ENCODE measurements around the gene RFXAP.

RFXAP gene

DNA sequence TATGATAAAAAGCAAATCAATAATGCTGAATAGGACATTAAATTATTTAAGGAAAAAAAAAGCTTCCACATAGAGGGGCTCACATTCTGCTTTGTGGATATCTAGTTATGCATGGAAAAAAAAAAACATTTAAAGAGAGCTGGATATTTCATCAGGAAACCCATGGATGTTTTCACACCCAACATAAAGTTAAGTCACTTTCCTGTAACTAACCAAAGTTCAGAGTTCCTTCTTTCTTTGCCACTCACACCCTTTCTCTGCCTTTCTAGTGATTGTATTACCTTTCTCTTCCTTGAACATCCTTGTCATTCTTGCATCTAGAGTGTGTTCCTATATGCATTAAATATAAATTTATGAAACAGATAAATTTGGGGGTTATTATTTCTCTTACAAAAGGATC lies 47.2 kb downstream of the RFXAP start:
- DNase-seq (ENCODE audit: low read depth in 2 of 2), result no peak

DNA sequence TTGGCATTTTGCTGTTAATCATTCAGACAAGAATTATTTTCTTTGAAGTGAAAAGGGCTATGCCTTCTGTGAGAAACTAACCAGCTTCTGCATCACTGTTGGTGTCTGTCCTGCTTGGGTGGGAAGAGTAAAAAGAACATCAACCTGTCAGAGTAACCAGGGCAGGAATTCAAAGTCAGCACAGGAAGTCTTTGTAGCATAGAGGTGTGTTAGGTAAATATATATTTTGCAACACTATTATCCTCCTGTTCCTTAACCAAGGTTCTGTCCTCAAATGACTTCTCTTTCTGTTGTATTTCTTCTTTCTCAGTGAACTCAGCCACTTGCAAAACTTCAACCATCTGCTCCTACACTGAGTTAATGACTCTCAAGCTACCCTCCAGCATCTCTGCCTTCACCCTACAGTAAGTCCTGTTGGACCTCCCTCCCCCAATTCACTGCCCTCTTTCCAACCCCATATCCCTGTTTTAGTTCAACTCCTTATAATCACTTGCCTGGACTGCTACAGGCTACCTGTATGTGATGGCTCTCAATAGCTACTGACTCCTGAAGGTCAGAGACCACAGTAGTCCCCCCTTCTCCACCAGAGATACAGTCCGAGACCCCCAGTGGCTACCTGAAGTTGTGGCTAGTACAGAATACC lies 51.1 kb downstream of the RFXAP start:
- no peak for DNase-seq (ENCODE audit: low read depth in 2 of 2)

DNA sequence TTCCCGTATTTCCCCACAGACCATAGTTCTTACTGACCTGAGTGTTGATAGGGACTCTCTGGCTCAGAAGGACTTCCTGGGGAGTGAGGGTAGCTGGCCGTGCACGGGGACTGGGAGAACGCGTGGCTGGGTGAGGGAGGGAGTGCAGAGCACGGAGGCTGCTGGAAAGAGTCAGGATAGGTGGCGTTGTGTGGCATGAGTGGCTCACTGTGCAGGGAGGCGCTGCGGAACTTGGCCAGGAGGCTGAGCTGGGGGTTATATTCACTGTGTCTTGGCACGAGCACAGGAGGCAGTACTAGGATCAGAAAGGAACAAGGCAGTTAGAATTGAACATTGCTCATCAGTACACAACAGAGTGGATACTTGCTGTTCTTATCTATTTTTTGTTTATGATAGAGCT lies 53.6 kb downstream of the RFXAP start:
- no peak for DNase-seq (ENCODE audit: low read depth in 2 of 2)

DNA sequence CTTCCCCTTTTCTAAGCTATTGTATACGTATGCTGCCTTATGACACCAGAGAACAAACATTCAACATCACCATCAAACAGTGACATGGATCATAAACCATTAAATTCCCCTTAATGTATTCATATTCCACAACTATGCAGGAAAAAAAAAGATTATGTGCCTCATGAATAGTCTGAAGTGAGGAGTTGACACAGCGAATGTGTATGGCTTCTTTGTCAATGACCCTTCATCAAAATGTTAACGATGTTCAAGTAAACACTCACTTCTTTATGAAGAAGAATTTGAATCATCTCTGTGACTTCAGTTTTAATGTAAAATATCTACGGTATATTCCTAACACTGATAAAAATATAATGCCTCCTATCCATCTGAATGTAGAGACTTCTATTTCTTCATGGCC lies 56.4 kb downstream of the RFXAP start:
- no peak for DNase-seq (ENCODE audit: low read depth in 2 of 2)

DNA sequence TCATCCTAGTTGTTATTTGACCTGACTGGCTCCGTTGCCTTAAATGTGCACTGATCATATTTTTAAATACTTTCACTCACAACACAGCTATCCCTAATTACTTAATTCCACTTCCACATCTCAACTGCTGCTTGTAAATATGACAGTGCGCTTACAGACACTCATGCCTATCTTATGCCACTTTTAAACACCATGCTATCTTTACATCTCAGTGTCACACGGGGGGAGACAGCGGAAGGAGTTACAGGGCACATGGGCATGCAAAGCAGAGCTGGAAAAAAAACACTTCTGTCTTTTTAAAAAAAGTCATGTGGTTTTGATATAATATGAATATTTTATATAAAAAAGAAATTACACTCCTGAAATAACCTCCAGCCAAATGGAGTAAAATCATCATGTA lies 56.9 kb downstream of the RFXAP start:
- DNase-seq (ENCODE audit: low read depth in 2 of 2), result no peak

All from stimulated activated CD8-positive, alpha-beta memory T cell treated with anti-CD3 and anti-CD28 coated beads, Interleukin-15, amount 100 ng/mL, for 48 hours (primary cell).